ENCODE data around the gene RNF144B. TPM values are rescaled to one million over a fixed set of nuclear protein-coding genes. Genes with fewer than 3 reads are reported as not detected.
A peak's percentile ranks its signal among the peaks of the same experiment; 100 is the strongest.

The RNF144B gene
- total and polyA plus RNA-seq, 2 donors, result 6.1 to 24.1 TPM

GRCh38 chr6:18471232-18471964 lies 84.2 kb downstream of the RNF144B start:
- no peaks in the 10 kb centered on the region for H3K9me3 ChIP-seq (ENCODE audit: control insufficient read depth in 2 of 2, insufficient read depth in 1 of 2, low read length in 1 of 2)
- H3K4me1 ChIP-seq (ENCODE audit: control insufficient read depth in 2 of 2, insufficient read depth in 2 of 2, low read length in 2 of 2), result no peaks in the 10 kb centered on the region
- H3K36me3 ChIP-seq (ENCODE audit: control insufficient read depth in 2 of 2, insufficient read depth in 2 of 2, low read length in 1 of 2), result no peaks in the 10 kb centered on the region
- no peak overlapping the region for H3K27ac ChIP-seq (ENCODE audit: low read depth in 1 of 2, low read length in 1 of 2)
- 90% methylated on average over 15 of the region's 15 CpGs for WGBS
- H3K4me3 ChIP-seq (ENCODE audit: low read length in 2 of 2), result no peak overlapping the region
- H3K27me3 ChIP-seq (ENCODE audit: control insufficient read depth in 2 of 2, insufficient read depth in 1 of 2, low read length in 1 of 2), result no peaks in the 10 kb centered on the region
- no peak for DNase-seq (ENCODE audit: low read depth in 6 of 9, low spot score in 9 of 9)

GRCh38 chr6:18472941-18473340 lies 85.8 kb downstream of the RNF144B start:
- Histone ChIP-seq H3K36me3 (ENCODE audit: control insufficient read depth in 2 of 2, insufficient read depth in 2 of 2, low read length in 1 of 2) (no peaks in the 10 kb centered on the region), H3K4me3 (ENCODE audit: low read length in 2 of 2) (no peak overlapping the region), H3K27ac (ENCODE audit: low read depth in 1 of 2, low read length in 1 of 2) (no peak overlapping the region), H3K4me1 (ENCODE audit: control insufficient read depth in 2 of 2, insufficient read depth in 2 of 2, low read length in 2 of 2) (peaks cover 0 to 2% of the 10 kb centered on the region in 2 donors), H3K27me3 (ENCODE audit: control insufficient read depth in 2 of 2, insufficient read depth in 1 of 2, low read length in 1 of 2) (no peaks in the 10 kb centered on the region), H3K9me3 (ENCODE audit: control insufficient read depth in 2 of 2, insufficient read depth in 1 of 2, low read length in 1 of 2) (no peaks in the 10 kb centered on the region)
- WGBS, result 91% methylated on average over 2 of the region's 2 CpGs
- no peak for DNase-seq (ENCODE audit: low read depth in 6 of 9, low spot score in 9 of 9)

- H3K4me3 ChIP-seq (ENCODE audit: low read length in 2 of 2), result no peak overlapping the region
- no peaks in the 10 kb centered on the region for H3K27me3 ChIP-seq (ENCODE audit: control insufficient read depth in 2 of 2, insufficient read depth in 1 of 2, low read length in 1 of 2)
- H3K27ac ChIP-seq (ENCODE audit: low read depth in 1 of 2, low read length in 1 of 2), result peak overlapping the region in 1 of 2 donors; percentile 18
- no peaks in the 10 kb centered on the region for H3K9me3 ChIP-seq (ENCODE audit: control insufficient read depth in 2 of 2, insufficient read depth in 1 of 2, low read length in 1 of 2)
- H3K4me1 ChIP-seq (ENCODE audit: control insufficient read depth in 2 of 2, insufficient read depth in 2 of 2, low read length in 2 of 2), result peaks cover 0 to 2% of the 10 kb centered on the region in 2 donors
- no peaks in the 10 kb centered on the region for H3K36me3 ChIP-seq (ENCODE audit: control insufficient read depth in 2 of 2, insufficient read depth in 2 of 2, low read length in 1 of 2)
- 86% methylated on average over 2 of the region's 2 CpGs for WGBS
- DNase-seq (ENCODE audit: low read depth in 6 of 9, low spot score in 9 of 9), result peak in 1 of 9 donors; percentile 14
Observed at GRCh38 chr6:18473755-18474154, 86.6 kb downstream of the RNF144B start.

GRCh38 chr6:18477301-18477941 lies 90.3 kb downstream of the RNF144B start:
- H3K27me3 ChIP-seq (ENCODE audit: control insufficient read depth in 2 of 2, insufficient read depth in 1 of 2, low read length in 1 of 2), result no peaks in the 10 kb centered on the region
- H3K4me3 ChIP-seq (ENCODE audit: low read length in 2 of 2), result no peak overlapping the region
- peaks cover 0 to 2% of the 10 kb centered on the region in 2 donors for H3K4me1 ChIP-seq (ENCODE audit: control insufficient read depth in 2 of 2, insufficient read depth in 2 of 2, low read length in 2 of 2)
- no peak overlapping the region for H3K27ac ChIP-seq (ENCODE audit: low read depth in 1 of 2, low read length in 1 of 2)
- 68% methylated on average over 2 of the region's 2 CpGs for WGBS
- peak in 1 of 9 donors; percentile 28 for DNase-seq (ENCODE audit: low read depth in 6 of 9, low spot score in 9 of 9)
- H3K36me3 ChIP-seq (ENCODE audit: control insufficient read depth in 2 of 2, insufficient read depth in 2 of 2, low read length in 1 of 2), result no peaks in the 10 kb centered on the region
- no peaks in the 10 kb centered on the region for H3K9me3 ChIP-seq (ENCODE audit: control insufficient read depth in 2 of 2, insufficient read depth in 1 of 2, low read length in 1 of 2)

- 86% methylated on average over 1 of the region's 1 CpG for WGBS
- DNase-seq (ENCODE audit: low read depth in 6 of 9, low spot score in 9 of 9), result no peak
Observed at GRCh38 chr6:18478610-18479009, 91.5 kb downstream of the RNF144B start.

GRCh38 chr6:18481870-18482269 lies 94.7 kb downstream of the RNF144B start:
- no peak for DNase-seq (ENCODE audit: low read depth in 6 of 9, low spot score in 9 of 9)
- peaks cover 0 to 4% of the 10 kb centered on the region in 2 donors for H3K4me1 ChIP-seq (ENCODE audit: control insufficient read depth in 2 of 2, insufficient read depth in 2 of 2, low read length in 2 of 2)
- no peaks in the 10 kb centered on the region for H3K9me3 ChIP-seq (ENCODE audit: control insufficient read depth in 2 of 2, insufficient read depth in 1 of 2, low read length in 1 of 2)
- no peak overlapping the region for H3K27ac ChIP-seq (ENCODE audit: low read depth in 1 of 2, low read length in 1 of 2)
- WGBS, result 85% methylated on average over 3 of the region's 3 CpGs
- H3K4me3 ChIP-seq (ENCODE audit: low read length in 2 of 2), result no peak overlapping the region
- no peaks in the 10 kb centered on the region for H3K27me3 ChIP-seq (ENCODE audit: control insufficient read depth in 2 of 2, insufficient read depth in 1 of 2, low read length in 1 of 2)
- H3K36me3 ChIP-seq (ENCODE audit: control insufficient read depth in 2 of 2, insufficient read depth in 2 of 2, low read length in 1 of 2), result no peaks in the 10 kb centered on the region

More at GRCh38 chr6:18478610-18479009, 91.5 kb downstream of the RNF144B start:
- Histone ChIP-seq H3K27ac (ENCODE audit: low read depth in 1 of 2, low read length in 1 of 2) (no peak overlapping the region), H3K4me3 (ENCODE audit: low read length in 2 of 2) (no peak overlapping the region), H3K27me3 (ENCODE audit: control insufficient read depth in 2 of 2, insufficient read depth in 1 of 2, low read length in 1 of 2) (no peaks in the 10 kb centered on the region), H3K9me3 (ENCODE audit: control insufficient read depth in 2 of 2, insufficient read depth in 1 of 2, low read length in 1 of 2) (no peaks in the 10 kb centered on the region), H3K4me1 (ENCODE audit: control insufficient read depth in 2 of 2, insufficient read depth in 2 of 2, low read length in 2 of 2) (peaks cover 0 to 2% of the 10 kb centered on the region in 2 donors), H3K36me3 (ENCODE audit: control insufficient read depth in 2 of 2, insufficient read depth in 2 of 2, low read length in 1 of 2) (no peaks in the 10 kb centered on the region)

GRCh38 chr6:18485660-18486435 lies 98.7 kb downstream of the RNF144B start:
- no peaks in the 10 kb centered on the region for H3K27me3 ChIP-seq (ENCODE audit: control insufficient read depth in 2 of 2, insufficient read depth in 1 of 2, low read length in 1 of 2)
- no peaks in the 10 kb centered on the region for H3K9me3 ChIP-seq (ENCODE audit: control insufficient read depth in 2 of 2, insufficient read depth in 1 of 2, low read length in 1 of 2)
- no peak overlapping the region for H3K27ac ChIP-seq (ENCODE audit: low read depth in 1 of 2, low read length in 1 of 2)
- H3K4me1 ChIP-seq (ENCODE audit: control insufficient read depth in 2 of 2, insufficient read depth in 2 of 2, low read length in 2 of 2), result peaks cover 0 to 2% of the 10 kb centered on the region in 2 donors
- WGBS, result 55% methylated on average over 3 of the region's 3 CpGs
- DNase-seq (ENCODE audit: low read depth in 6 of 9, low spot score in 9 of 9), result no peak
- H3K4me3 ChIP-seq (ENCODE audit: low read length in 2 of 2), result no peak overlapping the region
- no peaks in the 10 kb centered on the region for H3K36me3 ChIP-seq (ENCODE audit: control insufficient read depth in 2 of 2, insufficient read depth in 2 of 2, low read length in 1 of 2)

- Histone ChIP-seq H3K27ac (ENCODE audit: low read depth in 1 of 2, low read length in 1 of 2) (peak overlapping the region in 1 of 2 donors; percentile 37), H3K9me3 (ENCODE audit: control insufficient read depth in 2 of 2, insufficient read depth in 1 of 2, low read length in 1 of 2) (no peaks in the 10 kb centered on the region), H3K36me3 (ENCODE audit: control insufficient read depth in 2 of 2, insufficient read depth in 2 of 2, low read length in 1 of 2) (no peaks in the 10 kb centered on the region), H3K4me1 (ENCODE audit: control insufficient read depth in 2 of 2, insufficient read depth in 2 of 2, low read length in 2 of 2) (peaks cover 0 to 2% of the 10 kb centered on the region in 2 donors), H3K27me3 (ENCODE audit: control insufficient read depth in 2 of 2, insufficient read depth in 1 of 2, low read length in 1 of 2) (no peaks in the 10 kb centered on the region), H3K4me3 (ENCODE audit: low read length in 2 of 2) (no peak overlapping the region)
- WGBS, result 92% methylated on average over 2 of the region's 2 CpGs
- no peak for DNase-seq (ENCODE audit: low read depth in 6 of 9, low spot score in 9 of 9)
Observed at GRCh38 chr6:18488004-18488403, 100.9 kb downstream of the RNF144B start.
